HG02884 (cell line): ENCODE data around the gene KBTBD6.
"Not testable (repeated sequence)": the region's sequence is repeated elsewhere in the genome, so short reads cannot be mapped to it uniquely, and the experiment has no call there.

Experiments
- ATAC-seq: cut with Tn5 transposase; IDR thresholded peaks from one replicate; pipeline ENCODE4 v1.9.1; 2021; ENCODE audit warnings: mild to moderate bottlenecking, moderate library complexity; ENCODE audit not compliant: unreplicated experiment

The KBTBD6 gene, protein sequence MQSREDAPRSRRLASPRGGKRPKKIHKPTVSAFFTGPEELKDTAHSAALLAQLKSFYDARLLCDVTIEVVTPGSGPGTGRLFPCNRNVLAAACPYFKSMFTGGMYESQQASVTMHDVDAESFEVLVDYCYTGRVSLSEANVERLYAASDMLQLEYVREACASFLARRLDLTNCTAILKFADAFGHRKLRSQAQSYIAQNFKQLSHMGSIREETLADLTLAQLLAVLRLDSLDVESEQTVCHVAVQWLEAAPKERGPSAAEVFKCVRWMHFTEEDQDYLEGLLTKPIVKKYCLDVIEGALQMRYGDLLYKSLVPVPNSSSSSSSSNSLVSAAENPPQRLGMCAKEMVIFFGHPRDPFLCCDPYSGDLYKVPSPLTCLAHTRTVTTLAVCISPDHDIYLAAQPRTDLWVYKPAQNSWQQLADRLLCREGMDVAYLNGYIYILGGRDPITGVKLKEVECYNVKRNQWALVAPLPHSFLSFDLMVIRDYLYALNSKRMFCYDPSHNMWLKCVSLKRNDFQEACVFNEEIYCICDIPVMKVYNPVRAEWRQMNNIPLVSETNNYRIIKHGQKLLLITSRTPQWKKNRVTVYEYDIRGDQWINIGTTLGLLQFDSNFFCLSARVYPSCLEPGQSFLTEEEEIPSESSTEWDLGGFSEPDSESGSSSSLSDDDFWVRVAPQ

DNA sequence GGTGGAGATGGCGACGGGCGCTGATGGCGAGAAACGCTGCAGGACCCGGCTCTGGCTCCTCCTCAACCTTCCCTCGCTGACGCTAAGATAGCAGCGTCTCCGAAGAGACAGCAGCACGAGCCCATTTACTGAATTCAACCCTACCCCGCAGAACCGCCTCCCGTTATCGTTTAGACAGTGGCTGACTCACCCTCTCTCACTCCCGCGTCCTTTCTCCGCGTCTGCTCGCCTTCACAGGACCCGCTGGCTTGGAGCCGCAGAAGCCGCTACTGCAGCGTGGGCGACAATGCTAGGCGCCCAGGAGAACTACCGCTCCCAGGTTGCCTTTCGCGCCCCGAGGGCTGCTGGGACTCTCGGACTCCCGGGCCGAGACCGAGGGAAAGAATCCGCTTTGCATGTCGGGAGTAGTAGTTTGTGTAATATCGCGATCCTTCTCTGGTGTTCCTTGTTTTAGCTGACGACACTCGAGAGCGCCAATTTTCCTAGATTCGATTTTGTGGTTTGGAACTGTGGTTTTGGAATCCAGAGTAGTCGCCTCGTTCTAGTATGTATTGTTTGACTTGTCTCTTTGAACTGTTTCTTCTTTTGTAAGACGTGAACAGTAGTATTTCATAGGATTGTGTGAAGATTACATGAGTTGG is at the start of gene KBTBD6:
KBTBD6 (minus strand) TSS at position 291 of the 641 bp plus-strand sequence. CDS start 291 bp downstream, outside the sequence.
- peak; percentile 96 for ATAC-seq

DNA sequence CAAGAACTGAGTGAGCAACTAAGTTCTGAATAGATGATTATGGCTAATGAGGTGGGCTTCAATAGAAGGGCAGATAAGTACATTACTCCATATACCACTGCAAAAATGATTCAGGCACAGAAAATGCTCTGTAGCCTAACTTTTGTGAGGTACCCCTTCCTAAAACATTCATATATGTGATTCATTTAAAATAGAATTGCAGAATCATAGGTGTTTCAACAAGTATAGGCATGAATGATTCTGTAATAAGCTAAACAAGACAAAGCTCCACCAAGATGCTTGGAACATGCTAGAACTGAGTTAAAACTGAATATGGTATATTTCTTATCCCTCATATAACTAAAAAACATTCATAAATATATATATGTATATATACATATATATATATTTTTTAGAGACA is 49.6 kb upstream of the KBTBD6 start:
- ATAC-seq = no peak

DNA sequence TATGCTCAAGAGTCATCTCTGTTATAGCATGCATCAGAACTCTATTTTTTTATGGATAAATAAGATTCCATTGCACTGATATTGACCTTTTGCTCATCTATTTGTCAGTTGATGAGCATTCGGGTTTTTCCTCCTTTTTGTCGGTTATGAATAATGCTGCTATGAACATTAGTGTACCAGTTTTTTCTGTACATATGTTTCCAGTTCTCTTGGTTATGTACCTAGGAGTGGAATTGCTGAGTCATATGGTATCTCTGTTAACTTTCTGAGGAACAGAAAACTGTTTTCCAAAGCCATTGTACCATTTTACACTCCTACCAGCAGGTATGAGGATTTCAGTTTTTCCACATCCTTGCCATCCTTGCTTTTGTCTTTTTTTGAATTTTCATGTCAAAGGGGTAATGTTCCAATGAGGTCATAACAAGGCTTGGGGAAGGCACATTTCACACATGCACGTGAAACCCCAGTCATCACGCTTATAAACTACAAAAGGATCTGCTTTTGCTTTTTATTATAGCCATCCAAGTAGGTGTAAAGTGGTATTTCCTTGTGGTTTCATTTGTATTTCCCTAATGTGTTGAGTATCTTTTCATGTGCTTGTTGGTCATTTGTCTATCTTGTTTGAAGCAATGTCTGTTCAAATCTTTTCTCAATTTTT is 47.1 kb upstream of the KBTBD6 start:
- ATAC-seq = no peak

DNA sequence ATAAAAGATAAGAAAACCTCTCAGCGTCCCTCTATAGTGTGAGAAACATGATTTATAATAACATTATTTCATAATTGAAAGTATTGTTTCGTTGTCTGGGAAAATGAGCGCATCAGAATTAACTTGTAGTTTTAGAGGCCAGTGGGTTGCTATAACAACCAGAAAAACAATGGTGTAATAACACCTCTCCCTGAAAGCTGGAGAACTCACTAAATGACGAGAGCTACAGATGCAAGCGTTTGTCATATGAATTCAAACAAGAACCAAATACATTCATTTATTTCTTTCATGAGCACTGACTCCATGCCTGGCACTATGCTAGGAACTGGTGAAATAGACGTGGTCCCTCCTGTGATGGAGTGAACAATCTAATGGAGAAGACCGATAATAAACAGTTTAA is 45.4 kb upstream of the KBTBD6 start:
- ATAC-seq = no peak

DNA sequence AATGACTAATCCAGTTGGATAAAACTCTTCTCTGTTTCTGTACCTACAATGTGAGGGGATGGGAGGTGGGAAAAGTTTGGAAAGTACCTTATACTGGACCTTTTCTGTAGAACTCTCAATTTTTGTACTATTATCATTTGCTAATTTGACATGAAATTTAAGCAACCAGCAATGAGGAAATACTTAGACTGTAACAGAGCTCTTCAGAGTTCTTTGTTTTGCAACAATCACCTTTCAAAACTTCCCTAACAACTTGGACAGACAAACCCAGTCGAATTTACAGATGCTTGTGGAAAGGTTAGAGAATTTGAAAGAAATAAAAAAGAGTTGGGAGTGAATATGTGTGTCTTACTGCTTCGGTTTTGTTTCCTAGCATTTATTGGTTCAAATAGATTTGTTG is 45.0 kb upstream of the KBTBD6 start:
- ATAC-seq = no peak

DNA sequence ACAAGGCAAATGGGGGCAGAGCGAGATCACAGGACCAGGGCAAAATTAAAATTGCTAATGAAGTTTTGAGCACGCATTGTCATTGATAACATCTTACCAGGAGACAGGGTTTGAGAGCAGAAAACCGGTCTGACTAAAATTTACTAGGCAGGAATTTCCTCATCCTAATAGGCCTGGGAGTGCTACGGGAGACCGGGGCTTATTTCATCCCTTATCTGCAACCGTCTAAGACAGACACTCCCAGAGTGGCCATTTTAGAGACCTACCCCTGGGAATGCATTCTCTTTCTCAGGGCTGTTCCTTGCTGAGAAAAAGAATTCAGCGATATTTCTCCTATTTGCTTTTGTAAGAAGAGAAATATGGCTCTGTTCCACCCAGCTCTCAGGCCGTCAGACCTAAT is 43.0 kb upstream of the KBTBD6 start:
- not testable (repeated sequence) for ATAC-seq

DNA sequence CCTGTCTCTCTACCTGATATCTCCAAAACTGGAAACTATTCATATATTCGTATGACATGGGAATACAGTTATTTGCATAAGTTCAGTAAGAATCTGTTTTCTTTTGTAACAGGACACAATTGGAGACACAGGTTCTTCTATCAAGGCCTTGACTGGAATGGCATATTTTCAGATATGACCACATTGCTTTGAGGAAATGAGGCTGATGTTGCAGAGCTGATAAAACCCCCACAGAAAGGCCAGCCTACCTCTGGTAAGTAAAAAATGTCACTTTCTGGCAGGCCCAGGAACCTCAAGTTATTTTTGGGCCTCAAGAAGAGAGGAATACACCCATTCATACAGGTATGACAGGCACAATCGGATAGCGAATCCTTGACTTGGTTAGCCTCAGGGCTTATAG is 29.5 kb upstream of the KBTBD6 start:
- no peak for ATAC-seq

DNA sequence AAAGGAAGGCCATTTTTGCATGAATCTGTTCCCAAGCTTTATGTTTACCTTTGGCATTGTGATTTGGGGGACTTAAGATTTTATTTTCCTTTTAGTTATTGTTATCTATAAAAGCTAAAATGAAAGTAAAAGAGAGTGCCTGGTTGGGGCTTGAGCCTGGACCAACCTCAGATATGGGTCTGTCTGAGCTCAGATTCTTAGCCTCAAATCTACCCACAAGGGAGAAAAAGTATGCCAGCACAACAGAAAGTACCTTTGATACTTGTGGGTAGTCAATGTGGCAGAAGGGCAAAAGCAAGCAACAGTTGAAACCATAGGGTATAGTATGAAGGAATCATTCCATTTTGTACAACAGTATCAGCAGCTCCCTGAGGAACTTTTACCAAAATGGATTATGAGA is 26.6 kb upstream of the KBTBD6 start:
- ATAC-seq = no peak

DNA sequence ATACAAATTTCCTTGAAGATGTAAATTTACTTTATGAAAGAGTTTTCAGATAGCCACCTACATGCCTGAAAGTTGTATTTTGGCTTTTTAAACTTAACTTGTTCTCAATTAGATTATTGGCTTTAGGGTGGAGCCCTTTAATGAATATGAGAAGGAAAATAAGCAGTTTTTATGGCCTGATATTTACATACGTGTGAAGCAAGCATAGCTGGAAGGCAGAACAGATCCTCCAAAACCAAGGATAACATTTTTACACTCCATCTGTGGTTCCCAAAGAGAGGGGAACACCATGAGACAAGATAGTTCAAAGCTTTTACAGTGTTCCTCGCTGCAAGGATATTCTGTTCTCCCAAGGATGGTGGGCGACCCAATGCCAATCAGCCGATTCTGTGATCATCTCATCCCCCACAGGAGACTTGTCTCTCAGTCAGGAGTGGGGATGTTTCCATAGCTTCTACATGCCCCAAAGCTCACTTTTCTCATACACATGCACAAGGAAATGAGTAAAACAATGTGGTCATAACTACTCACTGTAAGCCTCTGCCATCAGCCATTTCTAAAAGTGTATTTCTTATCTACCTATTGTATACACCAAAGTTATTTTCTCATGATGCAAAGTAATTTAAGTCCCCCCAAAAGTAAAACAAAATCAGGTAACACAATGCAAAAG is 24.6 kb upstream of the KBTBD6 start:
- ATAC-seq = no peak

DNA sequence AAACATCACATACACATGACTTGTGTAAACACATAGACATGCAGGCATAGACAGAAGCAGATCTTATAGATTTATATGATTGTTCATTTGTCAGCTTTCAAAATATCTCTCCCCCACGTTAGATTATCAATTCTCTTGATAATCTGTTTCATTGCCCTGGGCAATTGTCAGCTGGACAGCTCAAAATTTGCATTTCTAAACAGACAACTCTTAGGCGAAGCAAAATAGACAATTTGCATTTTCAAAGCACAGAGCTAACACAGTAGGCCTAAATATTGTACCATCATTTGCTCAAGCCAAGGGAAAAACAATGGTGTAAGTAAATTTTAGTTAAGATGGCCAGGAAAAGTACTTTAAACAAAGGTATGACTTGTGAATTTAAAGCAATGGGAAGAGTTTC is 24.0 kb upstream of the KBTBD6 start:
- ATAC-seq = no peak

DNA sequence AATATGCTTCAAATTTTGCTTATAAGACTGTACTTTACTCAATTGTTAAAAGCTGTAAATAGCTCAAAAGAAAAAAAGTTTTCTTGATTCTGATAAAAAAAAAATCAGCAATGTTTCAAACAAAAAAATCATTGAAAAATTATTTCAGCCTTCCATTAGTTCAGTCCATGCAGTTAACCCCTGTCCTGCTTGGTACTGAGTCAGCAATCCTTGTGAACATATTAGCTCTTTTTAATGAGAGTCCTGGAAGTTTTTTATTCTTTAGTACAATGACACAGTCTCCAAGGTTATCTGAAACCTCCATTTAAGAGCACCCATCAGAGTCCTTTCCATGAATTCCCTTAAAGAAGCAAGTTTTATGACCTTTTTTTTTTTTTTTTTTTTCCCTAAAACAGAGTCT is 21.4 kb upstream of the KBTBD6 start:
- ATAC-seq = no peak

DNA sequence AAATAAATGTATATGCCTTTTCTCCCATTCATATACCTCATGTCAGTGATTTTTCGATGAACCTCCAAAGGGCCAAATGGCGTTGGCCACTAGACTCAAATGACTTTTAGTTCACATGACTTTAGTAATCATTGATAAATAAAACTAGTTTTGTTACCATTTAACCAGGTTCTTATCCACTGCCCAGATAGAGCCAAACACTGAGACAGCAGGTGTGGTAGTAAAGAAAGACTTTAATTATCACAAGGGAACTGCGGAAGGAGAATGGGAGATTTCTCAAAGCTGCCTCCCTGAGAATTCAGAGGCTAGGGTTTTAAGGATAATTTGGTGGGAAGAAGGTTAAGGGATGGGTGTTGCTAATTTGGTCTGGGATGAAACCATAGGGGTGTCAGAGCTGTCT is 19.4 kb upstream of the KBTBD6 start:
- ATAC-seq = no peak

DNA sequence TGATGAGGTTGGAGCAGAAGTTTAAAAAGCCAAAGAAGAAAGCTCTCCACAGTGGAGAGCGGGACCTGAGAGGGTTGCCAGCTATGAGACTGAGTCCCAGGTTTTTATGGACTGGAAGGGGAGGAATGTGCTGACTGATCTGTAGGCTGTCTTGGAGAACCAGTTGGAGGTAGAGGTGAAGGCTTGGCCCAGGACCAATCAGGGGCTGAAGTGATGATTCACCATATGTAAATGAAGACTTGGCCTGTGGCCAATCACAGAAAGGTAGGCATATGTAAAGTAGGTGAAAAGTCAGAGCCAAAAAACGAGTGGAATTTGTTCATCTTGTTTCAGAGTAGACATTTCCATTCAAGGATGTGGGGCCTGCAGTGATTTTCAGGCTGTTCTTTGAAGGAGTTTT is 17.5 kb upstream of the KBTBD6 start:
- no peak for ATAC-seq

DNA sequence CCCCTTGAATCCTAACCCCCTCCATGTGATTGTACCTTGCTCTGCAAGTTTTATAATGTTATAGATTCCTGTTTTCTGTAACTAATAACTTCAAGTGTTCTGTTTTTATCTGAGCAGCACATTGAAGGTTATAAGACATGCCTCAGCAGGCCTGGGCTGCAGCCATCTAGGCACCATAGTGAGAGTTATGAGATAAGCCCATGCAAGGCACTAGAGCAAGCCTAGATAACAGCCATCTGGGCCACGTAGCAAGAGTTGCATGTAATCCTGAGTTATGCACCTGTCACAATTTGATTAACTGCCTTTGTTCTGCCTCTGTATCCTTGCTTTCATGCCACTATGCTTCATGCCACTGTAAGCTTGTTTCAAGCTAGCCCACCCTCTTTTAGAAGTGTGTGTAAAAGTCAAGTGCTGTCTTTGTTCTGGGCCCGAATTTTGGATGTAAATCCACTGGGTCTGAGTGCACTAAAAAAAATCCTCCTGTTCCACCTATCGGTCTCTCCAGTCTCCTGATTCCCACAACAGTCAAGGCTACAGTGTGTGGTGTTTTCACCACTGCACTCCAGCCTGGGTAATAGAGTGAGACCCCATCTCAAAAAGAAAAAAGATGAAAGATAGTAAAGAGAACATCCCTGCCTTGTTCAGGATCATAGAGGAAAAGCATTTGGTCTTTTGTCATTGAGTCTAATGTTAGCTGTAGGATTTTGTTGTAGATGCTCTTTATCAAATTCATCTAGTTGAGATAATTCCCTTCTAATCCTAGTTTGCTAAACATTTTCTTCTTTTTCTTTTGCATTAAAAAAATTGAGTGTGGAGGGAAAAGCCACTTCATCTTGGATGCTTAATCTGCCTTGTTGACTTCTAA is 16.0 kb upstream of the KBTBD6 start:
- ATAC-seq = no peak

DNA sequence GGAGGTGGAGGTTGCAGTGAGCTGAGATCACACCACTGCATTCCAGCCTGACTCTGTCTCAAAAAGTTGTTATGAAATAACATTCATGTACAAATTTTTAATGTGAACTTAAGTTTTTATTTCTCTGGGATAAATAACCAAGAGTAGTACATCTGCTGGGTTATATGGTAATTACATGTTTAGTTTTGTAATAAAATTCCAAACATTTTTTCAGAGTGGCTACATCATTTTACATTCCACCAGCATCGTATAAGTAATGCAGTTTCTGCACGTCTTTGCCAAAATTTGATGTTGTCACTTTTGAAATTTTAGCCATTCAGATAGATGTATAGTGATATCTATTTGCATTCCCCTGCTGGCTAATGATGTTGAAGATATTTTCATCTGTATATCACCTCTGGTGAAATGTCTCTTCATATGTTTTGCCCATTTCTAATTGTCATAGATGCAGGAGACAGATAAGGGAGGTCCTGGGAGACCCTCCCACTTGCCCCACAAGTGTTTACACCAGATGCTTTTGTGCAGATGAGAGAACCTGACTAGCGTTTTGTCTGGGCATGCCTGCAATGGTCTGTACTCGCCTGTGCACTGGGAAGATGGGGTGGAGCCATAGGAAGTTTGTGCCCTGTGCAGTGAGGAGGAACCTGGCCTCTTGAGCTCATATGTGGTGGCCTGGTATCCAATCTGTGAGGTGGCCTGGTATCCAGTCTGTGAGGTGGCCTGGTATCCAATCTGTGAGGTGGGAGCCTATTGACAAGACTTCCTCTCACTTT is 12.7 kb upstream of the KBTBD6 start:
- no peak for ATAC-seq

DNA sequence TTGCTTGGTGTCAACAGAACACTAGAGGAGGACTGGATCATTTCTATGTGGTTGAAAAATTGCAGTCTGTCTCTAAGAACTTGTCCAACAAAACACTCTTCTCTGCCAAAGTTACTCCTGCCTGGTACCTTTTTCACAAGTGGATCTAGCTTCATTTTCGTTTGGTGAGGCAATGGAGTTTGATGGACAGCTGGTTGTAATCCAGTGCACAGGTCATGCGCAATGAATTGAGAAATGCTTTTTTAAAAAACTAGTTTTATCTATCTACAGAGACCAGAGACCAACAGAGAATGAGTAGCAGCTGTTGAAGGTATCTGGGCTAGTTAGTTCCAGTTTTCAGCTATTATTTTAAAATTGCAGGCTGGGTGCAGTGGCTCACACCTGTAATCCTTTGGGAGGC is 12.0 kb upstream of the KBTBD6 start:
- ATAC-seq = no peak

DNA sequence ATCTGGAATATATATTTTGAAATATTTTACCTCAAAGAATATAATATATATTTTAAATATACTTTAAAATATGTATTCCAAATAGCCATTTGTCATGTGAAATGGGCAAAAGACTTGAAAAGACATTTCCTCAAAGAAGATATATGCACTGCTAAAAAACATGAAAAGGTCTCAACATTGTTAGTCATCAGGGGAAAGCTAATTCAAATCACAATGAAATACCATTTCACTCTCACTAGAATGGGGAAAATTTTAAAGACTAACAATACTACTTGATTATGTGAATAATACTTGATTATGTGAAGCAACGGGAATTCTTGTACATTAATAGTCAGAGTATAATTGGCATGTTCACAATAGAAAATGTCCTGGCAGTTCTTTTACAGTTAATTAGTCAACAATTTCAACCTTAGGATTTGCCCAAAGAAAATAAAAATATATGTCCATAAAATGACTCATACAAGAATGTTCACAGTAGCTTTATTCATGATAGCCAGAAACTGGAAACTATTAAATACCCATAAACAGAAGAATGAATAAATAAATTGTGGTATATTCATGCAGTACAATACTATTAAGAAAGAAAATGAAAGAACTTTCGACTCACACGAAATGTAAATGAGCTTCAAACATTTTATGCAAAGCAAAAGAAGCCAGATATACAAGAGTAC is 6.8 kb upstream of the KBTBD6 start:
- ATAC-seq = no peak

DNA sequence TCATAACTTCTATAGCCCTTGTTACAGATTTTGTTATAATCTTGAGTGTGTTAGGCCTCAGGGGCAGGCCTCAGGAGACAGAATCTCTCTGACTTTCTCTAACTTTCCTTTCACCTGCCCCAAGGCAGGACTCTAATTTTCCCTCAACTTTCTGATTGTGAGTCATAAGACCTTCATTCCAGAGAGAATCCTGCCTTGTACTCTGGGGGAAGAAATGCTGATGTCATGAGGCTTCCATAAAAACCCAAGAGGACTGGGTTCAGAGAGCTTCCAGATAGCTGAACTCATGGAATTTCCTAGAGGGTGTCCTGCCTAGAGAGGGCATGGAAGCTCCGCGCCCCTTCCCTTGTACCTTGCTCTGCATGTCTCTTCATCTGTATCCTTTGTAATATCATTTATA is 5.3 kb upstream of the KBTBD6 start:
- no peak for ATAC-seq

DNA sequence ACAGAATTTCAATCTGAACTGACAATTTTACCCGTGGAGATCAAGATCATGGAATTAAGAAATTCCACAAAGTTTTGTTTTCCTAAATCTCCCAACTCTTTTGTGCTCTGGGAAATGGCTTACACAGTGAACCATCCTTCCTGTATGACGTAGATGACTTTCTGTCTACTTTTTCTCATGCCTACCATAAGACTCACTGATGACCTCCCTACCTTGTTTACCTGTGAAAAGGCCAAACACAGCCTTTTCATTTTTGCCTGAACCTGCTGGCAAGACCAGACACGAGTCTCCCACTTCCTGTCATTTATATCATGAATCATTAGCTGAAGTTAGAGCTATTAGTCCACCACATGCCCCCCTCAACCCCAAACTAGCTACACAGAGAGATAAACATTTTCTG is 4.6 kb upstream of the KBTBD6 start:
- ATAC-seq = no peak
